HG02885 (cell line): ENCODE measurements around the gene PDXP.
A peak's percentile ranks its signal among the peaks of the same experiment; 100 is the strongest.

Experiments used
- ATAC-seq: cut with Tn5 transposase; IDR thresholded peaks from one replicate; pipeline ENCODE4 v1.9.1; 2021; ENCODE audit warnings: mild to moderate bottlenecking; ENCODE audit not compliant: unreplicated experiment, poor library complexity

Gene PDXP

GRCh38 chr22:37665487-37665886, 7.0 kb downstream of the PDXP start:
- ATAC-seq = no peak

- no peak for ATAC-seq
Measured at GRCh38 chr22:37669586-37669985, 11.1 kb downstream of the PDXP start.

GRCh38 chr22:37672206-37672919, 13.8 kb downstream of the PDXP start:
- ATAC-seq = no peak

GRCh38 chr22:37672920-37673455, 14.5 kb downstream of the PDXP start:
- ATAC-seq = no peak

- ATAC-seq = no peak
Measured at GRCh38 chr22:37674248-37674647, 15.7 kb downstream of the PDXP start.

- peak; percentile 54 for ATAC-seq
Measured at GRCh38 chr22:37674951-37675929, 16.7 kb downstream of the PDXP start, which contains the start of gene LGALS1. TSS of gene LGALS1 (plus strand) at chr22:37675636. CDS start at chr22:37675703, 67 bp downstream.

- no peak for ATAC-seq
Measured at GRCh38 chr22:37675930-37676735, 17.6 kb downstream of the PDXP start.

GRCh38 chr22:37676736-37677492, 18.4 kb downstream of the PDXP start:
- ATAC-seq = peak; percentile 63

GRCh38 chr22:37677493-37677974, 19.0 kb downstream of the PDXP start:
- peak; percentile 2 for ATAC-seq

GRCh38 chr22:37678372-37678771, 19.8 kb downstream of the PDXP start:
- ATAC-seq = no peak

- ATAC-seq = no peak
Measured at GRCh38 chr22:37679670-37680069, 21.1 kb downstream of the PDXP start.

- no peak for ATAC-seq
Measured at GRCh38 chr22:37680191-37680851, 21.8 kb downstream of the PDXP start.

GRCh38 chr22:37681001-37681424, 22.5 kb downstream of the PDXP start:
- ATAC-seq = no peak

GRCh38 chr22:37681556-37682049, 23.1 kb downstream of the PDXP start:
- no peak for ATAC-seq

GRCh38 chr22:37684803-37685615, 26.5 kb downstream of the PDXP start:
- no peak for ATAC-seq

GRCh38 chr22:37686002-37686982, 27.8 kb downstream of the PDXP start, which contains the start of gene NOL12:
TSS of gene NOL12 (plus strand) at chr22:37686343. CDS start at chr22:37686393, 50 bp downstream.
- ATAC-seq = peak; percentile 75
